K562 (cell line): ENCODE data around the gene ADI1. TPM values are rescaled to one million over a fixed set of nuclear protein-coding genes. Genes with fewer than 3 reads are reported as not detected.
A peak's percentile ranks its signal among the peaks of the same experiment; 100 is the strongest.

Experiments used
- ADNP ChIP-seq: fragments of 200-800 bp; sonication (Bioruptor generic); IDR thresholded peaks from 2 replicates; pipeline ENCODE4 v1.6.1; 2016; ENCODE audit warnings: missing genetic modification characterization, missing compliant biosample characterization
- BCOR ChIP-seq: fragments of 450-650 bp; IDR thresholded peaks from 2 replicates; pipeline ENCODE4 v1.6.1; 2016
- CBX3 ChIP-seq, 2 experiments: IDR thresholded peaks; 1 replicate in 1 of 2; 2 replicates in 1 of 2; pipeline ENCODE4 v1.6.1; 2012; ENCODE audit warnings: inconsistent platforms in 2 of 2, low read length in 2 of 2, borderline replicate concordance in 1 of 2, control low read depth in 1 of 2
- DMBX1 ChIP-seq: fragments of 250-450 bp; sonication (Bioruptor Pico); IDR thresholded peaks from 2 replicates; pipeline ENCODE4 v1.8.0; 2022; ENCODE audit warnings: inconsistent platforms, mild to moderate bottlenecking, moderate library complexity, borderline replicate concordance
- E2F6 ChIP-seq, 2 experiments: IDR thresholded peaks; 2 replicates each; pipeline ENCODE4 v1.6.1; 2011; ENCODE audit warnings: borderline replicate concordance in 1 of 2, control low read depth in 1 of 2, low read depth in 1 of 2, low read length in 1 of 2, mild to moderate bottlenecking in 1 of 2, mixed read lengths in 1 of 2, moderate library complexity in 1 of 2; ENCODE audit not compliant: insufficient read depth in 1 of 2, insufficient read length in 1 of 2, poor library complexity in 1 of 2, severe bottlenecking in 1 of 2; ENCODE audit errors: extremely low read depth in 1 of 2
- GABPA ChIP-seq: fragments of 200-800 bp; sonication (Bioruptor generic); conservative IDR thresholded peaks from 2 replicates; pipeline ENCODE4 v1.6.1; 2016; ENCODE audit warnings: low read depth, missing genetic modification characterization, missing compliant biosample characterization
- KLF13 ChIP-seq: fragments of 450-650 bp; IDR thresholded peaks from 2 replicates; pipeline ENCODE4 v1.6.1; 2016; ENCODE audit warnings: missing genetic modification characterization, low read depth, mild to moderate bottlenecking, missing compliant biosample characterization, moderate library complexity, borderline replicate concordance
- LEF1 ChIP-seq: fragments of 450-650 bp; IDR thresholded peaks from 2 replicates; pipeline ENCODE4 v1.6.1; 2016; ENCODE audit warnings: mild to moderate bottlenecking
- MITF ChIP-seq: IDR thresholded peaks from 2 replicates; pipeline ENCODE4 v1.6.1; 2014; ENCODE audit warnings: antibody characterized with exemption
- STAT5A ChIP-seq: IDR thresholded peaks from 2 replicates; pipeline ENCODE4 v1.6.1; 2012; ENCODE audit warnings: low read length, inconsistent platforms, borderline replicate concordance
- TEAD1 ChIP-seq, 2 experiments: fragments of 450-650 bp in 1 of 2; sonication (generic) in 1 of 2; formaldehyde crosslinking; IDR thresholded peaks; 2 replicates each; pipeline versions ENCODE4 v1.4.0 to v1.8.0; 2020 to 2022; ENCODE audit warnings: mild to moderate bottlenecking in 2 of 2, missing genetic modification reagents in 1 of 2
- TFE3 ChIP-seq: fragments of 450-650 bp; formaldehyde crosslinking; IDR thresholded peaks from 2 replicates; pipeline ENCODE4 v1.4.0; 2020; ENCODE audit warnings: mild to moderate bottlenecking, mixed read lengths
- TRIM28 ChIP-seq: fragments of 450-650 bp; IDR thresholded peaks from 2 replicates; pipeline ENCODE4 v1.6.1; 2017
- U2AF2 ChIP-seq: fragments of 200-400 bp; formaldehyde crosslinking; optimal IDR thresholded peaks from 2 replicates; pipeline ENCODE3; 2017; ENCODE audit warnings: low read depth, mild to moderate bottlenecking, low read length
- WHSC1 ChIP-seq: IDR thresholded peaks from one replicate; pipeline ENCODE4 v1.6.1; 2012; ENCODE audit warnings: low read length, control low read depth, inconsistent platforms
- ZNF24 ChIP-seq: fragments of 450-650 bp; IDR thresholded peaks from 2 replicates; pipeline ENCODE4 v1.6.1; 2016
- ZNF274 ChIP-seq: IDR thresholded peaks from 2 replicates; pipeline ENCODE4 v1.6.1; 2011; ENCODE audit warnings: low read depth, mild to moderate bottlenecking, low read length, moderate library complexity, borderline replicate concordance
- ZNF609 ChIP-seq: sonication (generic); formaldehyde crosslinking; IDR thresholded peaks from 2 replicates; pipeline ENCODE4 v1.8.1; 2023; ENCODE audit warnings: missing genetic modification reagents, mild to moderate bottlenecking, borderline replicate concordance
- polyA plus RNA-seq, 8 experiments: library from polyadenylated mRNA; depleted of rRNA in 4 of 8; stranded (reverse) in 5 of 8; unstranded in 3 of 8; fragments of >200 nt; fragmentation: Nextera tagmentation in 2 of 8; fragmentation: Illumina TruSeq in 1 of 8; extraction: Ambion mirVana in 2 of 8; extraction: Trizol in 1 of 8; gene quantifications; 2 replicates each; pipeline versions ENCODE4 v1.2.1 to v1.2.3, GENCODE V29; 2011 to 2014; ENCODE audit warnings: inconsistent platforms in 1 of 8, missing spikeins in 1 of 8
- total RNA-seq, 7 experiments: library from RNA; depleted of rRNA in 6 of 7; stranded (reverse); fragments of >200 nt in 6 of 7; fragmentation: Illumina TruSeq in 2 of 7; extraction: Trizol in 2 of 7; gene quantifications; 2 replicates each; pipeline versions ENCODE4 v1.2.1 to v1.2.3, GENCODE V29; 2011 to 2021; ENCODE audit warnings: low replicate concordance in 1 of 7

The ADI1 gene
- total and polyA plus RNA-seq, 9 of the 15 experiments (the other 6 are each of a cell fraction or from before 2014, with no cell fraction given), result 6.1 to 51.0 (median 27.1) TPM

GRCh38 chr2:3558205-3559014 lies 39.1 kb upstream of the ADI1 start, which contains the start of gene RNASEH1 (continued):
- TF ChIP-seq ZNF609 (CRISPR knock-in tag), result no peak
- TF ChIP-seq TRIM28, result no peak
- no peak for TF ChIP-seq MITF
- TF ChIP-seq DMBX1, result 0 out of 2 replicates have a peak, but pooled peaks have one; percentile 34
- TF ChIP-seq STAT5A, result 0 out of 2 replicates have a peak, but pooled peaks have one; percentile 11
- TF ChIP-seq TFE3 (CRISPR knock-in tag), result no peak
- TF ChIP-seq ZNF24, result peak; percentile 67; the same call in 1 of the 2 replicates
- TF ChIP-seq CBX3 (IDR thresholded peaks at IDR 0.05; ENCODE audit: borderline replicate concordance in 1 of 2, low read length in 2 of 2), result 0 out of 3 replicates have a peak, but pooled peaks of 1 of the 2 experiments have one; percentile 39
- no peak for TF ChIP-seq ADNP
- TF ChIP-seq U2AF2, result no peak
- 0 out of 2 replicates have a peak, but pooled peaks have one; percentile 12 for TF ChIP-seq KLF13 (tag)
- TF ChIP-seq E2F6 (IDR thresholded peaks at IDR 0.05; ENCODE audit: borderline replicate concordance in 1 of 2, extremely low read depth in 1 of 2, insufficient read depth in 1 of 2, insufficient read length in 1 of 2, low read depth in 1 of 2, low read length in 1 of 2, poor library complexity in 1 of 2, severe bottlenecking in 1 of 2), result peak; percentile 97 to 99
- peak in 1 of 2 experiments; percentile 68; a peak in 2 of 4 replicates for TF ChIP-seq TEAD1 (CRISPR knock-in tag; IDR thresholded peaks at IDR 0.05)
- TF ChIP-seq GABPA (tag), result peak; percentile 93
- TF ChIP-seq LEF1, result no peak; the same call in 1 of the 2 replicates
- no peak for TF ChIP-seq ZNF274
- TF ChIP-seq WHSC1, result no peak
- 0 out of 2 replicates have a peak, but pooled peaks have one; percentile 17 for TF ChIP-seq BCOR
